Measurements from ENCODE around the gene CDH24.
A peak's percentile ranks its signal among the peaks of the same experiment; 100 is the strongest.

DNA sequence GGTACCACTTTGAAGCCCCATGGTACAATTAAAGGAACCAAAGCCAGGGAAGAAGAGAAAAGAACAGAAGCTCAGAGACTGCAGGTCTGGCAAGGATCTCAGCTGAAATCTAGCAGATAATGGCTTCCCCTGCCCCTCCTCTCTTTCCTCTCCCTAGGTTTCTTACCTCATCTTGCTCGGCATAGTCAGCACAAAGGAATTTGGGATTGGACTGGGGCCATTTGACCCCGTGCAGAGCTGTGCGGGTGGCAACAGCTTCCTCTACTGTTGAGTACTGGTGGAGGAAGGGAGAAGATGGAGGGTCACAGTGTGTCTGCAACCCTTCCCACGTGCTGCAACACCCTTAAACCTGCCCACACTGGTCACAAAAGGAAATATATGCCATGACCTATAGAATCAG is 4.7 kb upstream of the CDH24 start:
- TF ChIP-seq, protein P1, sequence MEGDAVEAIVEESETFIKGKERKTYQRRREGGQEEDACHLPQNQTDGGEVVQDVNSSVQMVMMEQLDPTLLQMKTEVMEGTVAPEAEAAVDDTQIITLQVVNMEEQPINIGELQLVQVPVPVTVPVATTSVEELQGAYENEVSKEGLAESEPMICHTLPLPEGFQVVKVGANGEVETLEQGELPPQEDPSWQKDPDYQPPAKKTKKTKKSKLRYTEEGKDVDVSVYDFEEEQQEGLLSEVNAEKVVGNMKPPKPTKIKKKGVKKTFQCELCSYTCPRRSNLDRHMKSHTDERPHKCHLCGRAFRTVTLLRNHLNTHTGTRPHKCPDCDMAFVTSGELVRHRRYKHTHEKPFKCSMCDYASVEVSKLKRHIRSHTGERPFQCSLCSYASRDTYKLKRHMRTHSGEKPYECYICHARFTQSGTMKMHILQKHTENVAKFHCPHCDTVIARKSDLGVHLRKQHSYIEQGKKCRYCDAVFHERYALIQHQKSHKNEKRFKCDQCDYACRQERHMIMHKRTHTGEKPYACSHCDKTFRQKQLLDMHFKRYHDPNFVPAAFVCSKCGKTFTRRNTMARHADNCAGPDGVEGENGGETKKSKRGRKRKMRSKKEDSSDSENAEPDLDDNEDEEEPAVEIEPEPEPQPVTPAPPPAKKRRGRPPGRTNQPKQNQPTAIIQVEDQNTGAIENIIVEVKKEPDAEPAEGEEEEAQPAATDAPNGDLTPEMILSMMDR (optimal IDR thresholded peaks at IDR 0.05 in 1 of 3, IDR thresholded peaks at IDR 0.05 in 1 of 3, conservative IDR thresholded peaks at IDR 0.05 in 1 of 3; ENCODE audit: extremely low read depth in 1 of 3, insufficient read depth in 2 of 3, low read length in 3 of 3), result peak in 2 of 3 experiments; percentile 15 to 27
- no peak for TF ChIP-seq EZH2 (IDR thresholded peaks at IDR 0.05; ENCODE audit: low read length)
